Body of pancreas (tissue), 4 donors: ENCODE results near the gene CAPN10.

ENCODE experiments used
- CTCF ChIP-seq, 7 experiments: fragments of 450-650 bp in 4 of 7; fragments of 200-600 bp in 3 of 7; sonication (generic) in 3 of 7; IDR thresholded peaks; one replicate each; pipeline ENCODE4 v1.5.1; 2016 to 2019; ENCODE audit warnings: antibody characterized with exemption in 7 of 7
- POLR2A ChIP-seq, 3 donors: fragments of 450-650 bp; IDR thresholded peaks; one replicate each; pipeline ENCODE4 v1.6.1; 2016; ENCODE audit warnings: antibody characterized with exemption in 3 of 3, mild to moderate bottlenecking in 2 of 3

GRCh38 chr2:240635998-240636547, 49.5 kb downstream of the CAPN10 start:
- TF ChIP-seq CTCF (IDR thresholded peaks at IDR 0.05) (no peak), POLR2A (IDR thresholded peaks at IDR 0.05) (no peak)
